ENCODE measurements around the gene PPIF.

PPIF gene

GRCh38 chr10:79347894-79348639 lies 798 bp downstream of the PPIF start (continued):
- TF ChIP-seq PRDM10 (tag by site-specific recombination; IDR thresholded peaks at IDR 0.05) (no peak; the same call in 1 of the 2 replicates), ZNF560 (tag by site-specific recombination; IDR thresholded peaks at IDR 0.05; ENCODE audit: borderline replicate concordance) (no peak), ZFP69B (tag by site-specific recombination; IDR thresholded peaks at IDR 0.05) (peak; percentile 68), SALL2 (tag by site-specific recombination; IDR thresholded peaks at IDR 0.05; ENCODE audit: borderline replicate concordance) (no peak), ZSCAN23 (tag by site-specific recombination; IDR thresholded peaks at IDR 0.05) (no peak), ZNF548 (tag by site-specific recombination; IDR thresholded peaks at IDR 0.05) (no peak), MYNN (tag by site-specific recombination; IDR thresholded peaks at IDR 0.05; ENCODE audit: borderline replicate concordance) (no peak), YY1 (tag by site-specific recombination; IDR thresholded peaks at IDR 0.05) (0 out of 2 replicates have a peak, but pooled peaks have one; percentile 19), GLI2 (tag by site-specific recombination; IDR thresholded peaks at IDR 0.05; ENCODE audit: borderline replicate concordance, low read depth) (no peak), ZNF555 (tag by site-specific recombination; conservative IDR thresholded peaks at IDR 0.05) (no peak), KLF8 (tag by site-specific recombination; IDR thresholded peaks at IDR 0.05) (0 out of 2 replicates have a peak, but pooled peaks have one; percentile 37), ZNF660 (tag by site-specific recombination; IDR thresholded peaks at IDR 0.05) (no peak), ZNF19 (tag by site-specific recombination; IDR thresholded peaks at IDR 0.05; ENCODE audit: low read depth) (no peak), ZNF514 (tag by site-specific recombination; IDR thresholded peaks at IDR 0.05) (no peak), SP3 (tag by site-specific recombination; IDR thresholded peaks at IDR 0.05) (peak; percentile 58), ZNF645 (tag by site-specific recombination; IDR thresholded peaks at IDR 0.05) (no peak), ZNF571 (tag by site-specific recombination; IDR thresholded peaks at IDR 0.05) (no peak), BCL11B (tag by site-specific recombination; IDR thresholded peaks at IDR 0.05; ENCODE audit: low read depth) (peak; percentile 57), ZNF394 (tag by site-specific recombination; IDR thresholded peaks at IDR 0.05; ENCODE audit: borderline replicate concordance) (no peak), ZNF707 (tag by site-specific recombination; IDR thresholded peaks at IDR 0.05) (no peak)
- TF ChIP-seq, protein P1, sequence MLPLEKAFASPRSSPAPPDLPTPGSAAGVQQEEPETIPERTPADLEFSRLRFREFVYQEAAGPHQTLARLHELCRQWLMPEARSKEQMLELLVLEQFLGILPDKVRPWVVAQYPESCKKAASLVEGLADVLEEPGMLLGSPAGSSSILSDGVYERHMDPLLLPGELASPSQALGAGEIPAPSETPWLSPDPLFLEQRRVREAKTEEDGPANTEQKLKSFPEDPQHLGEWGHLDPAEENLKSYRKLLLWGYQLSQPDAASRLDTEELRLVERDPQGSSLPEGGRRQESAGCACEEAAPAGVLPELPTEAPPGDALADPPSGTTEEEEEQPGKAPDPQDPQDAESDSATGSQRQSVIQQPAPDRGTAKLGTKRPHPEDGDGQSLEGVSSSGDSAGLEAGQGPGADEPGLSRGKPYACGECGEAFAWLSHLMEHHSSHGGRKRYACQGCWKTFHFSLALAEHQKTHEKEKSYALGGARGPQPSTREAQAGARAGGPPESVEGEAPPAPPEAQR (tag by site-specific recombination; IDR thresholded peaks at IDR 0.05), result no peak
- TF ChIP-seq, protein P2, sequence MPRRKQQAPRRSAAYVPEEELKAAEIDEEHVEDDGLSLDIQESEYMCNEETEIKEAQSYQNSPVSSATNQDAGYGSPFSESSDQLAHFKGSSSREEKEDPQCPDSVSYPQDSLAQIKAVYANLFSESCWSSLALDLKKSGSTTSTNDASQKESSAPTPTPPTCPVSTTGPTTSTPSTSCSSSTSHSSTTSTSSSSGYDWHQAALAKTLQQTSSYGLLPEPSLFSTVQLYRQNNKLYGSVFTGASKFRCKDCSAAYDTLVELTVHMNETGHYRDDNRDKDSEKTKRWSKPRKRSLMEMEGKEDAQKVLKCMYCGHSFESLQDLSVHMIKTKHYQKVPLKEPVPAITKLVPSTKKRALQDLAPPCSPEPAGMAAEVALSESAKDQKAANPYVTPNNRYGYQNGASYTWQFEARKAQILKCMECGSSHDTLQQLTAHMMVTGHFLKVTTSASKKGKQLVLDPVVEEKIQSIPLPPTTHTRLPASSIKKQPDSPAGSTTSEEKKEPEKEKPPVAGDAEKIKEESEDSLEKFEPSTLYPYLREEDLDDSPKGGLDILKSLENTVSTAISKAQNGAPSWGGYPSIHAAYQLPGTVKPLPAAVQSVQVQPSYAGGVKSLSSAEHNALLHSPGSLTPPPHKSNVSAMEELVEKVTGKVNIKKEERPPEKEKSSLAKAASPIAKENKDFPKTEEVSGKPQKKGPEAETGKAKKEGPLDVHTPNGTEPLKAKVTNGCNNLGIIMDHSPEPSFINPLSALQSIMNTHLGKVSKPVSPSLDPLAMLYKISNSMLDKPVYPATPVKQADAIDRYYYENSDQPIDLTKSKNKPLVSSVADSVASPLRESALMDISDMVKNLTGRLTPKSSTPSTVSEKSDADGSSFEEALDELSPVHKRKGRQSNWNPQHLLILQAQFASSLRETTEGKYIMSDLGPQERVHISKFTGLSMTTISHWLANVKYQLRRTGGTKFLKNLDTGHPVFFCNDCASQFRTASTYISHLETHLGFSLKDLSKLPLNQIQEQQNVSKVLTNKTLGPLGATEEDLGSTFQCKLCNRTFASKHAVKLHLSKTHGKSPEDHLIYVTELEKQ (tag by site-specific recombination; IDR thresholded peaks at IDR 0.05; ENCODE audit: borderline replicate concordance), result no peak
- TF ChIP-seq, protein P3, sequence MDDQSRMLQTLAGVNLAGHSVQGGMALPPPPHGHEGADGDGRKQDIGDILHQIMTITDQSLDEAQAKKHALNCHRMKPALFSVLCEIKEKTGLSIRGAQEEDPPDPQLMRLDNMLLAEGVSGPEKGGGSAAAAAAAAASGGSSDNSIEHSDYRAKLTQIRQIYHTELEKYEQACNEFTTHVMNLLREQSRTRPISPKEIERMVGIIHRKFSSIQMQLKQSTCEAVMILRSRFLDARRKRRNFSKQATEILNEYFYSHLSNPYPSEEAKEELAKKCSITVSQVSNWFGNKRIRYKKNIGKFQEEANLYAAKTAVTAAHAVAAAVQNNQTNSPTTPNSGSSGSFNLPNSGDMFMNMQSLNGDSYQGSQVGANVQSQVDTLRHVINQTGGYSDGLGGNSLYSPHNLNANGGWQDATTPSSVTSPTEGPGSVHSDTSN (CRISPR knock-in tag; IDR thresholded peaks at IDR 0.05), result no peak
